ENCODE data around the gene RABL6. TPM values are rescaled to one million over a fixed set of nuclear protein-coding genes. Genes with fewer than 3 reads are reported as not detected.

RABL6 gene
- total RNA-seq, 1 donor from 2014 or later = 109 TPM

GRCh38 chr9:136821826-136822544 is 14.2 kb downstream of the RABL6 start:
- Mint-ChIP-seq H3K4me3 (no peak overlapping the region), H3K36me3 (ENCODE audit: low read depth) (peaks cover 3% of the 10 kb centered on the region), H3K4me1 (ENCODE audit: low read depth) (no peaks in the 10 kb centered on the region), H3K9me3 (no peaks in the 10 kb centered on the region), H3K27me3 (ENCODE audit: insufficient read depth) (no peaks in the 10 kb centered on the region), H3K27ac (no peak overlapping the region)
- intact Hi-C loops (cut with micrococcal nuclease) = no loop called here
- no peak for DNase-seq (ENCODE audit: low spot score)

- intact Hi-C loops (cut with micrococcal nuclease) = no loop called here
- H3K4me1 Mint-ChIP-seq (ENCODE audit: low read depth) = no peaks in the 10 kb centered on the region
- no peak overlapping the region for H3K4me3 Mint-ChIP-seq
- DNase-seq (ENCODE audit: low spot score) = no peak
- no peaks in the 10 kb centered on the region for H3K27me3 Mint-ChIP-seq (ENCODE audit: insufficient read depth)
- H3K9me3 Mint-ChIP-seq = no peaks in the 10 kb centered on the region
- no peak overlapping the region for H3K27ac Mint-ChIP-seq
- no peaks in the 10 kb centered on the region for H3K36me3 Mint-ChIP-seq (ENCODE audit: low read depth)
Measured at GRCh38 chr9:136823136-136824046, 15.6 kb downstream of the RABL6 start.

GRCh38 chr9:136824496-136825225 is 16.9 kb downstream of the RABL6 start:
- intact Hi-C loops (cut with micrococcal nuclease) = no loop called here

GRCh38 chr9:136825295-136826187 is 17.8 kb downstream of the RABL6 start:
- peaks cover 3% of the 10 kb centered on the region for H3K36me3 Mint-ChIP-seq (ENCODE audit: low read depth)
- intact Hi-C loops (cut with micrococcal nuclease) = no loop called here
- no peak overlapping the region for H3K4me3 Mint-ChIP-seq
- no peak overlapping the region for H3K27ac Mint-ChIP-seq
- no peak for DNase-seq (ENCODE audit: low spot score)
- no peaks in the 10 kb centered on the region for H3K4me1 Mint-ChIP-seq (ENCODE audit: low read depth)
- H3K9me3 Mint-ChIP-seq = no peaks in the 10 kb centered on the region
- no peaks in the 10 kb centered on the region for H3K27me3 Mint-ChIP-seq (ENCODE audit: insufficient read depth)

More at GRCh38 chr9:136824496-136825225, 16.9 kb downstream of the RABL6 start:
- Mint-ChIP-seq H3K27ac (no peak overlapping the region), H3K9me3 (no peaks in the 10 kb centered on the region), H3K36me3 (ENCODE audit: low read depth) (peaks cover 3% of the 10 kb centered on the region), H3K4me1 (ENCODE audit: low read depth) (no peaks in the 10 kb centered on the region), H3K4me3 (no peak overlapping the region), H3K27me3 (ENCODE audit: insufficient read depth) (no peaks in the 10 kb centered on the region)
- no peak for DNase-seq (ENCODE audit: low spot score)

GRCh38 chr9:136826188-136826541 is 18.4 kb downstream of the RABL6 start:
- no peak overlapping the region for H3K27ac Mint-ChIP-seq
- intact Hi-C loops (cut with micrococcal nuclease) = no loop called here
- no peaks in the 10 kb centered on the region for H3K4me1 Mint-ChIP-seq (ENCODE audit: low read depth)
- peaks cover 3% of the 10 kb centered on the region for H3K36me3 Mint-ChIP-seq (ENCODE audit: low read depth)
- H3K9me3 Mint-ChIP-seq = no peaks in the 10 kb centered on the region
- DNase-seq (ENCODE audit: low spot score) = no peak
- no peak overlapping the region for H3K4me3 Mint-ChIP-seq
- H3K27me3 Mint-ChIP-seq (ENCODE audit: insufficient read depth) = no peaks in the 10 kb centered on the region

- intact Hi-C loops (cut with micrococcal nuclease) = no loop called here
- H3K4me3 Mint-ChIP-seq = no peak overlapping the region
- no peaks in the 10 kb centered on the region for H3K27me3 Mint-ChIP-seq (ENCODE audit: insufficient read depth)
- H3K36me3 Mint-ChIP-seq (ENCODE audit: low read depth) = peaks cover 3% of the 10 kb centered on the region
- H3K27ac Mint-ChIP-seq = no peak overlapping the region
- no peak for DNase-seq (ENCODE audit: low spot score)
- H3K4me1 Mint-ChIP-seq (ENCODE audit: low read depth) = no peaks in the 10 kb centered on the region
- no peaks in the 10 kb centered on the region for H3K9me3 Mint-ChIP-seq
Measured at GRCh38 chr9:136826703-136827582, 19.2 kb downstream of the RABL6 start.

GRCh38 chr9:136827794-136828473 is 20.2 kb downstream of the RABL6 start:
- Mint-ChIP-seq H3K4me3 (no peak overlapping the region), H3K36me3 (ENCODE audit: low read depth) (peaks cover 3% of the 10 kb centered on the region), H3K27me3 (ENCODE audit: insufficient read depth) (no peaks in the 10 kb centered on the region), H3K4me1 (ENCODE audit: low read depth) (no peaks in the 10 kb centered on the region), H3K9me3 (no peaks in the 10 kb centered on the region), H3K27ac (no peak overlapping the region)
- DNase-seq (ENCODE audit: low spot score) = no peak
- intact Hi-C loops (cut with micrococcal nuclease) = no loop called here

- Mint-ChIP-seq H3K36me3 (ENCODE audit: low read depth) (peaks cover 3% of the 10 kb centered on the region), H3K9me3 (no peaks in the 10 kb centered on the region), H3K27me3 (ENCODE audit: insufficient read depth) (no peaks in the 10 kb centered on the region), H3K4me1 (ENCODE audit: low read depth) (no peaks in the 10 kb centered on the region), H3K27ac (no peak overlapping the region), H3K4me3 (no peak overlapping the region)
- DNase-seq (ENCODE audit: low spot score) = no peak
- intact Hi-C loops (cut with micrococcal nuclease) = no loop called here
Measured at GRCh38 chr9:136828474-136829140, 20.9 kb downstream of the RABL6 start.

GRCh38 chr9:136829412-136829811 is 21.7 kb downstream of the RABL6 start:
- peaks cover 5% of the 10 kb centered on the region for H3K36me3 Mint-ChIP-seq (ENCODE audit: low read depth)
- DNase-seq (ENCODE audit: low spot score) = no peak
- no peaks in the 10 kb centered on the region for H3K9me3 Mint-ChIP-seq
- no peaks in the 10 kb centered on the region for H3K4me1 Mint-ChIP-seq (ENCODE audit: low read depth)
- H3K27ac Mint-ChIP-seq = no peak overlapping the region
- no peak overlapping the region for H3K4me3 Mint-ChIP-seq
- no peaks in the 10 kb centered on the region for H3K27me3 Mint-ChIP-seq (ENCODE audit: insufficient read depth)
- intact Hi-C loops (cut with micrococcal nuclease) = no loop called here

GRCh38 chr9:136829981-136830885 is 22.5 kb downstream of the RABL6 start:
- DNase-seq (ENCODE audit: low spot score) = no peak
- Mint-ChIP-seq H3K27ac (no peak overlapping the region), H3K36me3 (ENCODE audit: low read depth) (peaks cover 5% of the 10 kb centered on the region), H3K9me3 (no peaks in the 10 kb centered on the region), H3K4me3 (no peak overlapping the region), H3K27me3 (ENCODE audit: insufficient read depth) (no peaks in the 10 kb centered on the region), H3K4me1 (ENCODE audit: low read depth) (no peaks in the 10 kb centered on the region)
- intact Hi-C loops (cut with micrococcal nuclease) = no loop called here
